HG02943 (cell line): ENCODE results near the gene S100PBP.

Experiments used
- ATAC-seq: cut with Tn5 transposase; IDR thresholded peaks from one replicate; pipeline ENCODE4 v1.9.1; 2021; ENCODE audit warnings: mild to moderate bottlenecking, low read depth, moderate library complexity; ENCODE audit not compliant: unreplicated experiment

S100PBP gene

GRCh38 chr1:32818804-32819541 lies 1.5 kb downstream of the S100PBP start:
- no peak for ATAC-seq

GRCh38 chr1:32825181-32825580 lies 7.7 kb downstream of the S100PBP start:
- no peak for ATAC-seq

- no peak for ATAC-seq
Measured at GRCh38 chr1:32828341-32828740, 10.9 kb downstream of the S100PBP start.

- no peak for ATAC-seq
Measured at GRCh38 chr1:32830092-32830852, 12.8 kb downstream of the S100PBP start.

- ATAC-seq: no peak
Measured at GRCh38 chr1:32831878-32832277, 14.4 kb downstream of the S100PBP start.

GRCh38 chr1:32848354-32849063 lies 31.1 kb downstream of the S100PBP start:
- ATAC-seq: no peak

- ATAC-seq: no peak
Measured at GRCh38 chr1:32855861-32856617, 38.6 kb downstream of the S100PBP start.

- ATAC-seq: no peak
Measured at GRCh38 chr1:32858136-32858535, 40.7 kb downstream of the S100PBP start.

GRCh38 chr1:32858791-32859190 lies 41.3 kb downstream of the S100PBP start:
- ATAC-seq: no peak

- ATAC-seq: no peak
Measured at GRCh38 chr1:32859915-32860314, 42.5 kb downstream of the S100PBP start.

- ATAC-seq: no peak
Measured at GRCh38 chr1:32860566-32860965, 43.1 kb downstream of the S100PBP start.

- no peak for ATAC-seq
Measured at GRCh38 chr1:32861904-32862695, 44.6 kb downstream of the S100PBP start.

- ATAC-seq: no peak
Measured at GRCh38 chr1:32863218-32863880, 45.9 kb downstream of the S100PBP start.

- no peak for ATAC-seq
Measured at GRCh38 chr1:32863881-32864245, 46.4 kb downstream of the S100PBP start.

- ATAC-seq: no peak
Measured at GRCh38 chr1:32864375-32865019, 47.0 kb downstream of the S100PBP start.

GRCh38 chr1:32865639-32866405 lies 48.4 kb downstream of the S100PBP start:
- no peak for ATAC-seq

- no peak for ATAC-seq
Measured at GRCh38 chr1:32867151-32867550, 49.7 kb downstream of the S100PBP start.

- no peak for ATAC-seq
Measured at GRCh38 chr1:32867671-32868070, 50.2 kb downstream of the S100PBP start.
